Liver (tissue), 9 donors: ENCODE data around the gene PDZK1. TPM values are rescaled to one million over a fixed set of nuclear protein-coding genes. Genes with fewer than 3 reads are reported as not detected.

Experiments used
- DNase-seq: peaks from one replicate; pipeline ENCODE4 v3.0.0-alpha.2; 2017; ENCODE audit warnings: low spot score
- H3K27ac ChIP-seq, 2 donors: one replicate each; pipeline ENCODE4 v1.7.0; 2013; ENCODE audit warnings: inconsistent platforms in 2 of 2, low read length in 2 of 2, control low read depth in 1 of 2, low read depth in 1 of 2, mild to moderate bottlenecking in 1 of 2
- H3K27me3 ChIP-seq, 4 donors: one replicate each; pipeline versions ENCODE4 v1.6.1 to v1.7.0; 2013; ENCODE audit warnings: low read length in 3 of 4, inconsistent platforms in 1 of 4, mild to moderate bottlenecking in 1 of 4, moderate library complexity in 1 of 4; ENCODE audit not compliant: control insufficient read depth in 4 of 4, insufficient read depth in 4 of 4
- H3K36me3 ChIP-seq, 4 donors: one replicate each; pipeline versions ENCODE4 v1.6.1 to v1.7.0; 2013; ENCODE audit warnings: low read length in 3 of 4, mild to moderate bottlenecking in 3 of 4, low read depth in 1 of 4, moderate library complexity in 1 of 4; ENCODE audit not compliant: control insufficient read depth in 4 of 4, insufficient read depth in 3 of 4
- H3K4me1 ChIP-seq, 4 donors: one replicate each; pipeline versions ENCODE4 v1.6.1 to v1.7.0; 2013; ENCODE audit warnings: low read length in 3 of 4, mild to moderate bottlenecking in 3 of 4, moderate library complexity in 1 of 4; ENCODE audit not compliant: control insufficient read depth in 4 of 4, insufficient read depth in 4 of 4
- H3K4me3 ChIP-seq, 3 donors: one replicate each; pipeline versions ENCODE4 v1.6.1 to v1.7.0; 2013; ENCODE audit warnings: low read length in 3 of 3, control low read depth in 1 of 3, low read depth in 1 of 3, mild to moderate bottlenecking in 1 of 3
- H3K9ac ChIP-seq, 2 donors: one replicate each; pipeline ENCODE4 v1.7.0; 2013; ENCODE audit warnings: low read length in 2 of 2, mild to moderate bottlenecking in 2 of 2, moderate library complexity in 2 of 2, control low read depth in 1 of 2, low read depth in 1 of 2
- H3K9me3 ChIP-seq, 4 donors: one replicate each; pipeline versions ENCODE4 v1.6.1 to v1.7.0; 2013; ENCODE audit warnings: low read length in 3 of 4; ENCODE audit not compliant: control insufficient read depth in 4 of 4
- ATF3 ChIP-seq: IDR thresholded peaks from 2 replicates; pipeline ENCODE4 v1.6.1; 2016; ENCODE audit warnings: antibody characterized with exemption
- EGR1 ChIP-seq, 2 donors: IDR thresholded peaks; 2 replicates each; pipeline ENCODE4 v1.6.1; 2016 to 2018; ENCODE audit warnings: antibody characterized with exemption in 2 of 2, low read depth in 2 of 2
- FOXA1 ChIP-seq: IDR thresholded peaks from 2 replicates; pipeline ENCODE4 v1.6.1; 2016; ENCODE audit warnings: antibody characterized with exemption
- FOXA2 ChIP-seq: IDR thresholded peaks from 2 replicates; pipeline ENCODE4 v1.6.1; 2016; ENCODE audit warnings: antibody characterized with exemption
- HNF4A ChIP-seq, 2 donors: conservative IDR thresholded peaks; 2 replicates each; pipeline ENCODE4 v1.6.1; 2016; ENCODE audit warnings: antibody characterized with exemption in 2 of 2, mild to moderate bottlenecking in 2 of 2
- JUND ChIP-seq, 2 donors: IDR thresholded peaks; 2 replicates each; pipeline ENCODE4 v1.6.1; 2016; ENCODE audit warnings: antibody characterized with exemption in 2 of 2
- RAD21 ChIP-seq, 2 donors: IDR thresholded peaks; 2 replicates each; pipeline ENCODE4 v1.6.1; 2016; ENCODE audit warnings: antibody characterized with exemption in 2 of 2, mild to moderate bottlenecking in 2 of 2
- RXRA ChIP-seq, 2 donors: IDR thresholded peaks; 2 replicates each; pipeline ENCODE4 v1.6.1; 2017 to 2018; ENCODE audit warnings: antibody characterized with exemption in 2 of 2, mild to moderate bottlenecking in 1 of 2
- SP1 ChIP-seq: IDR thresholded peaks from 2 replicates; pipeline ENCODE4 v1.6.1; 2018; ENCODE audit warnings: antibody characterized with exemption, mild to moderate bottlenecking
- ZBTB33 ChIP-seq: IDR thresholded peaks from 2 replicates; pipeline ENCODE4 v1.6.1; 2016; ENCODE audit warnings: antibody characterized with exemption
- WGBS: extraction: QIAGEN DNeasy Blood & Tissue Kit; methylation state at CpG from one replicate; pipeline ENCODE4 v1.1.7; 2013; 5-methylcytosine and 5-hydroxymethylcytosine counted together
- polyA plus RNA-seq, 2 donors: library from polyadenylated mRNA; stranded (reverse) in 1 of 2; unstranded in 1 of 2; fragments of 200-250 nt in 1 of 2; fragments of >200 nt in 1 of 2; fragmentation: Nextera tagmentation in 1 of 2; extraction: Ambion mirVana in 1 of 2; gene quantifications; one replicate each; pipeline versions ENCODE4 v1.2.1 to v1.2.3, GENCODE V29; 2013 to 2015
- total RNA-seq, 2 donors: library from RNA; depleted of rRNA; stranded (reverse); fragments of >200 nt; gene quantifications; one replicate each; pipeline ENCODE4 v1.2.3, GENCODE V29; 2014
- TF ChIP-seq, protein P1 (sequence below): IDR thresholded peaks from 2 replicates; pipeline ENCODE4 v1.6.1; 2016; ENCODE audit warnings: antibody characterized with exemption
- TF ChIP-seq, protein P2 (sequence below): IDR thresholded peaks from 2 replicates; pipeline ENCODE4 v1.6.1; 2016; ENCODE audit warnings: antibody characterized with exemption, mild to moderate bottlenecking
- donor health status: healthy.
- donor health status: healthy.
- donor health status: healthy.
- donor health status: healthy.
- donor health status: healthy.

The PDZK1 gene
- total and polyA plus RNA-seq, 4 donors: 40.5 to 85.4 (median 60.6) TPM

GRCh38 chr1:145747398-145748247 lies 40.5 kb upstream of the PDZK1 start:
- H3K27ac ChIP-seq: no peak overlapping the region
- no peak for TF ChIP-seq HNF4A (conservative IDR thresholded peaks at IDR 0.05)
- no peak for TF ChIP-seq SP1
- TF ChIP-seq, protein P1, sequence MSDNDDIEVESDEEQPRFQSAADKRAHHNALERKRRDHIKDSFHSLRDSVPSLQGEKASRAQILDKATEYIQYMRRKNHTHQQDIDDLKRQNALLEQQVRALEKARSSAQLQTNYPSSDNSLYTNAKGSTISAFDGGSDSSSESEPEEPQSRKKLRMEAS: no peak
- no peak overlapping the region for H3K9ac ChIP-seq
- peaks cover 17 to 44% (median 36%) of the 10 kb centered on the region in 4 donors for H3K36me3 ChIP-seq
- no peak for DNase-seq
- no peak overlapping the region for H3K4me3 ChIP-seq
- 89% methylated on average over 9 of the region's 9 CpGs for WGBS
- H3K9me3 ChIP-seq: no peaks in the 10 kb centered on the region
- no peaks in the 10 kb centered on the region for H3K27me3 ChIP-seq
- peaks cover 0 to 4% (median 0%) of the 10 kb centered on the region in 4 donors for H3K4me1 ChIP-seq

GRCh38 chr1:145740269-145740668 lies 33.1 kb upstream of the PDZK1 start:
- no peak for TF ChIP-seq FOXA2
- TF ChIP-seq FOXA1: no peak
- TF ChIP-seq EGR1 (IDR thresholded peaks at IDR 0.05; ENCODE audit: low read depth in 2 of 2): no peak
- TF ChIP-seq RXRA (IDR thresholded peaks at IDR 0.05): no peak
- TF ChIP-seq JUND (IDR thresholded peaks at IDR 0.05): no peak
- TF ChIP-seq ATF3: no peak
- TF ChIP-seq, protein P2, sequence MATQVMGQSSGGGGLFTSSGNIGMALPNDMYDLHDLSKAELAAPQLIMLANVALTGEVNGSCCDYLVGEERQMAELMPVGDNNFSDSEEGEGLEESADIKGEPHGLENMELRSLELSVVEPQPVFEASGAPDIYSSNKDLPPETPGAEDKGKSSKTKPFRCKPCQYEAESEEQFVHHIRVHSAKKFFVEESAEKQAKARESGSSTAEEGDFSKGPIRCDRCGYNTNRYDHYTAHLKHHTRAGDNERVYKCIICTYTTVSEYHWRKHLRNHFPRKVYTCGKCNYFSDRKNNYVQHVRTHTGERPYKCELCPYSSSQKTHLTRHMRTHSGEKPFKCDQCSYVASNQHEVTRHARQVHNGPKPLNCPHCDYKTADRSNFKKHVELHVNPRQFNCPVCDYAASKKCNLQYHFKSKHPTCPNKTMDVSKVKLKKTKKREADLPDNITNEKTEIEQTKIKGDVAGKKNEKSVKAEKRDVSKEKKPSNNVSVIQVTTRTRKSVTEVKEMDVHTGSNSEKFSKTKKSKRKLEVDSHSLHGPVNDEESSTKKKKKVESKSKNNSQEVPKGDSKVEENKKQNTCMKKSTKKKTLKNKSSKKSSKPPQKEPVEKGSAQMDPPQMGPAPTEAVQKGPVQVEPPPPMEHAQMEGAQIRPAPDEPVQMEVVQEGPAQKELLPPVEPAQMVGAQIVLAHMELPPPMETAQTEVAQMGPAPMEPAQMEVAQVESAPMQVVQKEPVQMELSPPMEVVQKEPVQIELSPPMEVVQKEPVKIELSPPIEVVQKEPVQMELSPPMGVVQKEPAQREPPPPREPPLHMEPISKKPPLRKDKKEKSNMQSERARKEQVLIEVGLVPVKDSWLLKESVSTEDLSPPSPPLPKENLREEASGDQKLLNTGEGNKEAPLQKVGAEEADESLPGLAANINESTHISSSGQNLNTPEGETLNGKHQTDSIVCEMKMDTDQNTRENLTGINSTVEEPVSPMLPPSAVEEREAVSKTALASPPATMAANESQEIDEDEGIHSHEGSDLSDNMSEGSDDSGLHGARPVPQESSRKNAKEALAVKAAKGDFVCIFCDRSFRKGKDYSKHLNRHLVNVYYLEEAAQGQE: no peak
- TF ChIP-seq RAD21 (IDR thresholded peaks at IDR 0.05): no peak
- no peak for TF ChIP-seq SP1
- TF ChIP-seq ZBTB33: no peak
- Histone ChIP-seq H3K27ac (no peak overlapping the region), H3K9ac (no peak overlapping the region), H3K36me3 (peaks cover 5 to 25% (median 13%) of the 10 kb centered on the region in 4 donors), H3K27me3 (no peaks in the 10 kb centered on the region), H3K9me3 (no peaks in the 10 kb centered on the region), H3K4me3 (no peak overlapping the region), H3K4me1 (no peaks in the 10 kb centered on the region)
- DNase-seq: no peak
- 76% methylated on average over 4 of the region's 4 CpGs for WGBS
